Panc1 (cell line): ENCODE measurements around the gene CCSER2. TPM values are rescaled to one million over a fixed set of nuclear protein-coding genes. Genes with fewer than 3 reads are reported as not detected.

ENCODE experiments used
- ATAC-seq: fragments of 200-7000 bp; cut with Tn5 transposase; 2 replicates; pipeline ENCODE4 v1.9.1; 2020; ENCODE audit warnings: mild to moderate bottlenecking, moderate library complexity
- BruUV-seq: library from RNA; stranded (reverse); fragments of 400-500 nt; replicated peaks from 2 replicates; lab custom pipeline; 2021; lab: Mats Ljungman, UMichigan
- CTCF ChIA-PET: fragments of 300-600 bp; sonication (Branson Sonifier 250); formaldehyde crosslinking; loops from one replicate; lab custom pipeline; 2022; ENCODE audit warnings: antibody characterized with exemption; lab: Charles Lee
- POLR2A ChIA-PET: fragments of 300-600 bp; sonication (Branson Sonifier 250); formaldehyde crosslinking; loops from one replicate; lab custom pipeline; 2022; ENCODE audit warnings: antibody characterized with exemption; lab: Charles Lee
- DNase-seq: peaks from one replicate; pipeline ENCODE4 v3.0.0-alpha.2; 2010; ENCODE audit warnings: low read depth, low spot score
- H3K27ac ChIP-seq: 2 replicates; pipeline ENCODE4 v1.5.1; 2011; ENCODE audit warnings: mild to moderate bottlenecking, low read length, inconsistent platforms
- H3K27me3 ChIP-seq: fragments of 200-500 bp; sonication (Bioruptor generic); 2 replicates; pipeline ENCODE4 v1.6.0; 2014; ENCODE audit warnings: low read length, inconsistent platforms; ENCODE audit not compliant: control insufficient read depth, insufficient read depth
- H3K36me3 ChIP-seq: fragments of 200-500 bp; sonication (Bioruptor generic); 2 replicates; pipeline ENCODE4 v1.5.1; 2014; ENCODE audit warnings: inconsistent platforms, mild to moderate bottlenecking, low read length, moderate library complexity; ENCODE audit not compliant: control insufficient read depth, insufficient read depth
- H3K4me1 ChIP-seq: 2 replicates; pipeline ENCODE4 v1.5.1; 2011; ENCODE audit warnings: inconsistent platforms, mild to moderate bottlenecking, low read length, moderate library complexity; ENCODE audit not compliant: control insufficient read depth, insufficient read depth
- H3K4me3 ChIP-seq, 2 experiments: 2 replicates each; pipeline ENCODE4 v1.5.1; 2011 to 2012; ENCODE audit warnings: low read depth in 2 of 2, low read length in 2 of 2, mild to moderate bottlenecking in 2 of 2, inconsistent platforms in 1 of 2, moderate library complexity in 1 of 2
- H3K9me3 ChIP-seq: fragments of 200-500 bp; sonication (Bioruptor generic); 2 replicates; pipeline ENCODE4 v1.5.1; 2014; ENCODE audit warnings: low read depth, mild to moderate bottlenecking, inconsistent platforms, low read length, moderate library complexity; ENCODE audit not compliant: control insufficient read depth, insufficient read depth
- CTCF ChIP-seq: fragments of 450-650 bp; IDR thresholded peaks from 2 replicates; pipeline ENCODE4 v1.5.1; 2017; ENCODE audit warnings: mild to moderate bottlenecking
- POLR2AphosphoS5 ChIP-seq: IDR thresholded peaks from 2 replicates; pipeline ENCODE4 v1.6.1; 2012; ENCODE audit warnings: mild to moderate bottlenecking, low read depth, low read length, moderate library complexity
- REST ChIP-seq, 2 experiments: IDR thresholded peaks; 2 replicates each; pipeline ENCODE4 v1.6.1; 2011 to 2012; ENCODE audit warnings: low read depth in 2 of 2, control low read depth in 1 of 2, low read length in 1 of 2, mild to moderate bottlenecking in 1 of 2, moderate library complexity in 1 of 2; ENCODE audit not compliant: insufficient read depth in 1 of 2
- SIN3A ChIP-seq: IDR thresholded peaks from 2 replicates; pipeline ENCODE4 v1.6.1; 2012; ENCODE audit warnings: low read depth, mild to moderate bottlenecking, low read length, moderate library complexity, borderline replicate concordance; ENCODE audit not compliant: insufficient read depth
- TCF7L2 ChIP-seq: IDR thresholded peaks from 2 replicates; pipeline ENCODE4 v1.6.1; 2011; ENCODE audit warnings: mild to moderate bottlenecking, low read depth, low read length, inconsistent platforms
- in situ Hi-C: cut with HindIII; loops from 2 replicates; pipeline ENCODE4 v1.10.0; 2016; ENCODE audit warnings: low sequenced_read_pairs, low pct_unique_long_range_greater_than_20kb
- intact Hi-C: fragments of 100-400 bp; cut with micrococcal nuclease; formaldehyde crosslinking; loops from one replicate; pipeline ENCODE4 v1.10.0; 2022; ENCODE audit not compliant: unreplicated experiment
- total RNA-seq: library from RNA; stranded (reverse); gene quantifications from one replicate; pipeline ENCODE4 v1.2.1, GENCODE V29; 2021; ENCODE audit not compliant: unreplicated experiment

The CCSER2 gene
- total RNA-seq, 1 experiment from 2014 or later: 63.7 TPM

- H3K27me3 ChIP-seq: no peaks in the 10 kb centered on the region
- H3K4me3 ChIP-seq: no peak overlapping the region
- intact Hi-C loops: no loop called here
- TF ChIP-seq CTCF (no peak), POLR2AphosphoS5 (no peak), SIN3A (no peak), REST (IDR thresholded peaks at IDR 0.05; ENCODE audit: insufficient read depth in 1 of 2, low read depth in 2 of 2, low read length in 1 of 2) (no peak), TCF7L2 (no peak)
- ChIA-PET CTCF (no interaction called here), POLR2A (no interaction called here)
- no TSS peak for BruUV-seq
- in situ Hi-C loops: no loop called here
- no peak overlapping the region for H3K27ac ChIP-seq
- H3K36me3 ChIP-seq: no peaks in the 10 kb centered on the region
- H3K9me3 ChIP-seq: no peaks in the 10 kb centered on the region
- ATAC-seq: no peak
- no peaks in the 10 kb centered on the region for H3K4me1 ChIP-seq
- no peak for DNase-seq
These were observed 62.0 kb downstream of the CCSER2 start for GRCh38 chr10:84390364-84390763.

- CTCF ChIA-PET: no interaction called here
- intact Hi-C loops: no loop called here
- H3K27me3 ChIP-seq: no peaks in the 10 kb centered on the region
These were observed 62.9 kb downstream of the CCSER2 start for GRCh38 chr10:84391326-84391725.

More at GRCh38 chr10:84391326-84391725, 62.9 kb downstream of the CCSER2 start:
- BruUV-seq: no TSS peak
- DNase-seq (no peak), ATAC-seq (no peak)
- in situ Hi-C loops: no loop called here
- Histone ChIP-seq H3K4me1 (no peaks in the 10 kb centered on the region), H3K36me3 (no peaks in the 10 kb centered on the region), H3K9me3 (no peaks in the 10 kb centered on the region), H3K4me3 (no peak overlapping the region), H3K27ac (no peak overlapping the region)
- TF ChIP-seq CTCF: no peak
- POLR2A ChIA-PET: no interaction called here
